GM21360 (cell line): ENCODE results near the gene USP40.
"Not testable (repeated sequence)": the region's sequence is repeated elsewhere in the genome, so short reads cannot be mapped to it uniquely, and the experiment has no call there.

Source experiments
- ATAC-seq: cut with Tn5 transposase; IDR thresholded peaks from one replicate; pipeline ENCODE4 v1.9.1; 2021; ENCODE audit warnings: mild to moderate bottlenecking, moderate library complexity; ENCODE audit not compliant: unreplicated experiment

USP40 gene, protein sequence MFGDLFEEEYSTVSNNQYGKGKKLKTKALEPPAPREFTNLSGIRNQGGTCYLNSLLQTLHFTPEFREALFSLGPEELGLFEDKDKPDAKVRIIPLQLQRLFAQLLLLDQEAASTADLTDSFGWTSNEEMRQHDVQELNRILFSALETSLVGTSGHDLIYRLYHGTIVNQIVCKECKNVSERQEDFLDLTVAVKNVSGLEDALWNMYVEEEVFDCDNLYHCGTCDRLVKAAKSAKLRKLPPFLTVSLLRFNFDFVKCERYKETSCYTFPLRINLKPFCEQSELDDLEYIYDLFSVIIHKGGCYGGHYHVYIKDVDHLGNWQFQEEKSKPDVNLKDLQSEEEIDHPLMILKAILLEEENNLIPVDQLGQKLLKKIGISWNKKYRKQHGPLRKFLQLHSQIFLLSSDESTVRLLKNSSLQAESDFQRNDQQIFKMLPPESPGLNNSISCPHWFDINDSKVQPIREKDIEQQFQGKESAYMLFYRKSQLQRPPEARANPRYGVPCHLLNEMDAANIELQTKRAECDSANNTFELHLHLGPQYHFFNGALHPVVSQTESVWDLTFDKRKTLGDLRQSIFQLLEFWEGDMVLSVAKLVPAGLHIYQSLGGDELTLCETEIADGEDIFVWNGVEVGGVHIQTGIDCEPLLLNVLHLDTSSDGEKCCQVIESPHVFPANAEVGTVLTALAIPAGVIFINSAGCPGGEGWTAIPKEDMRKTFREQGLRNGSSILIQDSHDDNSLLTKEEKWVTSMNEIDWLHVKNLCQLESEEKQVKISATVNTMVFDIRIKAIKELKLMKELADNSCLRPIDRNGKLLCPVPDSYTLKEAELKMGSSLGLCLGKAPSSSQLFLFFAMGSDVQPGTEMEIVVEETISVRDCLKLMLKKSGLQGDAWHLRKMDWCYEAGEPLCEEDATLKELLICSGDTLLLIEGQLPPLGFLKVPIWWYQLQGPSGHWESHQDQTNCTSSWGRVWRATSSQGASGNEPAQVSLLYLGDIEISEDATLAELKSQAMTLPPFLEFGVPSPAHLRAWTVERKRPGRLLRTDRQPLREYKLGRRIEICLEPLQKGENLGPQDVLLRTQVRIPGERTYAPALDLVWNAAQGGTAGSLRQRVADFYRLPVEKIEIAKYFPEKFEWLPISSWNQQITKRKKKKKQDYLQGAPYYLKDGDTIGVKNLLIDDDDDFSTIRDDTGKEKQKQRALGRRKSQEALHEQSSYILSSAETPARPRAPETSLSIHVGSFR

DNA sequence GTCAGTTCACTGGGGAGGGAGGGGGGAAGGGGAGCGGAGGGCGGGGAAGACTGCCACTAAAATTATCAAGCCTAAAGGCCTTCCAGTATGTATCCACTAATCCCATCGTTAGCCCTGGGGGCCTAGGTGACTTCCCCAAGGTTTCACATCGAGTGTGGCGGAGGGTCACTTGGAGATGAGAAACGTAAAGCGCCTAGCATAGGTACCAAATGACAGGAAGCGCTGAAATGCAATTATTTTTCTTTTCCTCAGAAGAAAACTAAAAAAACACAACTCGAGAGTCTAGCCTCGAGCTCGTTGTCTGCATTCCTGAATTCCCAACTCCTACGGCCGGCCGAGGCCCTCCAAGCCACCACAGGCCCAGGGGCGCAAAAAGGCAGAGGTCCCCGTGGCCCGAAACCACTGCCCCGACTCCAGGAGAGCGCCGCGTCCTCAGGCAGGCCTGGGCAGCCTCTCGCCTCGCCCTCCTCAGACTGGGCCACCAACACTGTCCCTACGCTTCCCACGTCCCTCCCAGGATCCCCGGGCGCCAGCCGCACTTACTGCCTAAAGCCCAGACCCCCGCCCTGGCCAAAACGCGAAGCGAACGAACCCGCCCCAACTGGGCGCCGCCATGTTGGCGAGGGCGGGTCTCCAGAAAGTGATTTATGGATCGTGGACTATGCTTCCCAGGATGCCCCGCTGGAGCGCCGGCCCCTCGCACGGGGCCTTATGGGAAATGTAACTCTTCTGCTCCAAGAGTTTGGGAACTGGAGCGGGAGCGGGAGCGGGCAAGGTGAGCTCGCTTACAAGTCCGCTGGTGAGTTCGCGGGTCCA is at the start of gene USP40:
Gene USP40 (minus strand): TSS at position 642 of the 816 bp plus-strand sequence. CDS start 1,228 bp downstream, outside the sequence.
- peak; percentile 82 for ATAC-seq

DNA sequence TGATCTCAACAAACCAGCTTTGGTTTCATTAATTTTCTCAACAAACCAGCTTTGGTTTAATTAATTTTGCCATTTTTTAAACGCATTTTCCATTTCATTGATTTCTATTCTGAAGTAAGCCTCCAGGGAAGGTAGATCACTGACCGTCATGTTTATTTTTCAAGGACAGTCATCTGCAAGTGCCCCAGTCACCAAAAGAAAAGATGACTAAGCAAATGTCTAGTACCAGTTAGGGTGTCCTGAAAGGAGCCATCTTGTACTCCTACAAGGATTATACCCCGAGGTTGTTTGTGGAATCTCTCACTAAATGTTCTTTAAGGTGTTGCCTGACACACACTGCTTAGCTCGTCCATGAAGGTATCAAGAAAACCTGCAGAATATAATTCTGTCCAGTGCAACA is 44.7 kb upstream of the USP40 start:
- no peak for ATAC-seq

DNA sequence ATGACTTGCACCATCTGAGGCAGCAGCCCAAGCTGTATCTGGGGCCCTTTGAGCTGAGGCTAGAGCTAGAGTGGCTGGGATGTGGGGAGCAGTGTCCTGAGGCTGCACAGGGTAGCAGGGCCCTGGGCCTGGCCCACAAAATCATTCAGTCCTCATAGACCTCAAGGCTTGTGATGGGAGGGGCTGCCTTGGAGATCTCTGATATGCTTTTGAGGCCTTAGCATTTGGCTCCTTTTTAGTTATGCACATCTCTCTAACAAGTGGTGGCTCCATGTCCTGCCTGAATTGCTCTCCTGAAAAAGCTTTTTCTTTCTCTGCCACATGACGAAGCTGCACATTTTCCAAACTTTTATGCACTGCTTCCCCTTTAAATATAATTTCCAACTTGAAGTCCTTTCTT is 39.1 kb upstream of the USP40 start:
- ATAC-seq, result no peak

DNA sequence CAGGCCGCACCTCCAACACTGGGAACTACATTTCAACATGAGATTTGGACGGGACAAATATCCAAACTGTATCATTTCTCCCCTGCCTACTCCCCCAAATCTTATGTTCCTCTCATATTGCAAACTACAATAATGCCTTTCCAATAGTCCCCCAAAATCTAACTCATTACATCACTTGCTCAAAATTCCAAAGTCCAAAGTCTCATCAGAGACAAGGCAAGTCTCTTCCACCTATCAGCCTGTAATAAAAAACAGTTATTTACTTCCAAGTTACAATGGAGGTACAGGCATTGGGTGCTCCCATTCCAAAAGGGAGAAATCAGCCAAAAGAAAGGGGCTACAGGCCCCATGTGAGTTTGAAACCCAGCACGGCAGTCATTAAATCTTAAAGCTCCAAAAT is 38.2 kb upstream of the USP40 start:
- ATAC-seq, result no peak

DNA sequence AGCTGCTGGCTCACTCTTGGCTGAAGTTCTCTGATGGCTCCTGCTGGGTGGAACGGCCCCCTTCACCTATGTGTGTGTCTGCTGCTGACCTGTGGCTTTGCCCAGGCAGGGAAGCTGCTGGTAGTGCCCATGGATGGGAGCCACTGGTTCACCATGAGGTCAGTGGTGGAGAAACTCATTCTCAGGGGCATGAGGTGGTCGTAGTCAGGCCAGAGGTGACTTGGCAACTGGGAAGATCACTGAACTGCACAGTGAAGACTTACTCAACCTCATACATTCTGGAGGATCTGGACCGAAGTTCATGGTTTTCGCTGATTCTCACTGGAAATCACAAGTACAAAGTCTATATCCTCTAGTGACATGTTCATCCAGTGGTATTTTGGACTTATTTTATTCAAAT is 36.9 kb upstream of the USP40 start:
- ATAC-seq, result no peak

DNA sequence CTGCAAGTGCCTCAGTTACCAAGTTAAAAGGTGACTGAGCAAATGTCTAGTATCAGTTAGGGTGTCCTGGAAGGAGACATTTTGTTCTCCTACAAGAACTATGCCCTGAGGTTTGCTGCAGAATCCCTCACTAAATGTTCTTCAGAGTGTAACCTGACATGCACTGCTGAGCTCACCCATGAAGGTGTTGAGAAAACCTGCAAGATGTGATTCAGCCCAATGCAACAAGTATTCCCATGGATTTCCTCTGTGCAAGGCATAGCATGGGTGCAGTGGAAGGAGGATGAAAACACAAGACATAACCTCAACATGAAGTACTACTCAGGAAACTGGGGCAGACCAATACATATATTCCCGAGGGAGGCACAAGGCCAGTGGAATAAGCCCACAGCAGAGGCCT is 35.5 kb upstream of the USP40 start:
- no peak for ATAC-seq

DNA sequence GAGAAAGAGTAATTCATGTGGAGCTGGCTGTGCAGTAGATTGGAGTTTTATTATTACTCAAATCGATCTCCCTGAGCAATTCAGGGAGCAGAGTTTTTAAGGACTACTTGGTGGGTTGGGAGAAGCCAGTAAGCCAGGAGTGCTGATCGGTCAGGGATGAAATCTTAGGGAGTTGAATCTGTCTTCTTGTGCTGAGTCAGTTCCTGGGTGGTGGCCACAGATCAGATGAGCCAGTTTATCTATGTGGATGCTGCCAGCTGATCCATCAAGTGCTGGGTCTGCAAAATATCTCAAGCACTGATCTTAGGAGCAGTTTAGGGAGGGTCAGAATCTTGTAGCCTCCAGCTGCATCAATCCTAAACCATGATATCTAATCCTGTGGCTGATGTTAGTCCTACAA is 33.8 kb upstream of the USP40 start:
- no peak for ATAC-seq

DNA sequence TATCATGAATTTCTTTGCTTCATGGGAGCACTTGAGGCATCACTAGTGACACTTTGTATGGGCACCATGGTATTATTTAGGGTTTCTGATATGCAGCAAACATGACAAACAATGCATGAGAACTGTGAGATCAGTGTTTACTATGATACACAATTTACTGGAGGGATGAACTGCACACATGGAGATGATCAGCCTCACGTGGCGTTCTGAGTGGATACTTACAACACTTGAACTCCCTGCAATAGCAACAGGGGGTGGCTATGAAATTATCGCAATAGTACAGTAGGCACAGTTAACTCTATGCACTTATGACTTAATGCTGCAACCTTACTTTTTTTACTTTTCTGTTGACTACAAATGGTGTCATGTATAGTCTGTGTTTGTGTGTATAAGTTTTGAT is 32.4 kb upstream of the USP40 start:
- no peak for ATAC-seq

DNA sequence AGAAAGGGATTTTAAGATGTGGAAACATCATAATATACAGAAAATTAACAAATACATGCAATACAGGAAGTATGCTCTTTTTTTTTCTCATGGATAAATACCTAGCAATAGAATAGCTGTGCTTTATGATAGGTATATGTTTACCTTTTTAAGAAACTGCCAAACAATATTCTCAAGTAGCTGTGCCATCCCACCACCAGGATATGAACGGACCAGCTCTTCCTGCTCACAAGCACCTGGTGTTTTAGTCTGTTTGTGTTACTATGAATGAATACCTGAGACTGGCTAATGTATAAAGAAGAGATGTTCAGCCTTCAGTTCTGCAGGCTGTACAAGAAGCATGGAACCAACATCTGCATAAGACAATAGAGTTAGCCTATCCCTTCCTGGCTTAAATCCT is 30.9 kb upstream of the USP40 start:
- no peak for ATAC-seq

DNA sequence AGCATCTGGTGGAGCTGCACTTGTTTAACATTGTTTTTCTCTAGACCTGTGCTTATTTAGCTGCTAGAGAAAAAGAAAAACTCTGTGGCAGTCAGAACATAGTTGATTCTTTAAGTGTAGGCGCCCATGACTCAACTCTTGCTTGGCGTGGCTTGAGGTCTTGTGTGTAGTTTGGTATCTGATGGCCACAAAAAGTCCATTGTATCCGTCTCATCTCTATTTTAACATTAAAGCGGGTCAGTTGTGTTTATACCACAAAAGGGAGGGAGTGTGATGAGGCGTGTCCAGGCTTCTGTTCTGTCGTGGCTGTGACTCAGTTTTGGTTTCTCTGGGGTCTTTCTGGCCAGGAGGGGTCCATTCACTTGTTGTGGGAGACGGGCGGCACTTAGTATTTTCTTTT is 26.6 kb upstream of the USP40 start:
- no peak for ATAC-seq

DNA sequence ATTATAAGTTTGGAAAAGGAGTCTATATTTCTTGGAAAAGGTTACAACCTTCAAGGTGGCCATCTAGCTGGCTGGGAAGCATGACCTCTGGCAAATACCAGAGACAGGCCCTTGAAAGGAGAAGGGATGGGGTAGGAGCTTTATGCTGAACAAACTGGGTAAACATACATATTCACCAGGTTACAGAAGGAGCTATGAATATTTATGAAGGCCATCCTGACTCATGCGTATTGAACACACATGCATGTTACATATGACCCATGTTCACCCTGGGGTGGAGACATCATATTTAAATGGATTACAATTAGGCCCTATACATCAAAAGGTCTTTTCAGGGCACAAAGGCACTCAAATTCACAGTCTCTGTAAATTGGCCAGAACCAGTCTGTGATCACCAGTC is 26.1 kb upstream of the USP40 start:
- ATAC-seq, result not testable (repeated sequence)

DNA sequence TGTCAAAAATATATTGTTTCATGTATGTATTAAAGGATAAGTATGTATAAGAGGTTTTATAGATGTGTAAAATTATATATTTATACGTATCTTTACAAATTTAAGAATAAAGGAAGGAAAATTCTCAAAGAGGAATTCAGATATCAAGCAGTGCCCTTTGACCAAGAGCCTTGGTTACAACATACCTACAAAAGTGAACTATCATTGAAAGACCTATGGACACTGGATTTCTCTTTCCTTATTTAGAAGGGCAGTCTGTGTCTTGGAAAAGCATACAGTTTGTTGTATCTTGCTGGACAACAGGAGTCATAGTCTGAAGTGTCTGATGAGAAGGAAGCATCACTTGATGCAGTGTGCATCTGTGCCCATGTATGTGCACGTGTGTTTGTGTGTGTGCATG is 21.8 kb upstream of the USP40 start:
- ATAC-seq, result no peak

DNA sequence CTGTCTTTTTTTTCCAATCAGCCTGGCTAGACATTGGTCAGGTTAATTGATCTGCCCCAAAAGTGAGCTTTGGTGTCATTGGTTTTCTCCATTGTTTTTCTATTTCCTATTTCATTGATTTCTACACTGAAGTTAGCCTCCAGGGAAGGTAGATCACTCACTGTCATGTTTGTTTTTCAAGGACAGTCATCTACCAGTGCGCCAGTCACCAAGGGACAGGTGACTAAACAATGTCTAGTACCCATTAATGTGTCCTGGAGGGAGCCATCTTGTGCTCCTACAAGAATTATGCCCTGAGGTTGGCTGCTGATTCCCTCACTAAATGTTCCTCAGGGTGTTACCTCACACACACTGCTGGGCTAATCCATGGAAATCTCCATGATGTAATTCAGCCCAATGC is 17.6 kb upstream of the USP40 start:
- no peak for ATAC-seq

DNA sequence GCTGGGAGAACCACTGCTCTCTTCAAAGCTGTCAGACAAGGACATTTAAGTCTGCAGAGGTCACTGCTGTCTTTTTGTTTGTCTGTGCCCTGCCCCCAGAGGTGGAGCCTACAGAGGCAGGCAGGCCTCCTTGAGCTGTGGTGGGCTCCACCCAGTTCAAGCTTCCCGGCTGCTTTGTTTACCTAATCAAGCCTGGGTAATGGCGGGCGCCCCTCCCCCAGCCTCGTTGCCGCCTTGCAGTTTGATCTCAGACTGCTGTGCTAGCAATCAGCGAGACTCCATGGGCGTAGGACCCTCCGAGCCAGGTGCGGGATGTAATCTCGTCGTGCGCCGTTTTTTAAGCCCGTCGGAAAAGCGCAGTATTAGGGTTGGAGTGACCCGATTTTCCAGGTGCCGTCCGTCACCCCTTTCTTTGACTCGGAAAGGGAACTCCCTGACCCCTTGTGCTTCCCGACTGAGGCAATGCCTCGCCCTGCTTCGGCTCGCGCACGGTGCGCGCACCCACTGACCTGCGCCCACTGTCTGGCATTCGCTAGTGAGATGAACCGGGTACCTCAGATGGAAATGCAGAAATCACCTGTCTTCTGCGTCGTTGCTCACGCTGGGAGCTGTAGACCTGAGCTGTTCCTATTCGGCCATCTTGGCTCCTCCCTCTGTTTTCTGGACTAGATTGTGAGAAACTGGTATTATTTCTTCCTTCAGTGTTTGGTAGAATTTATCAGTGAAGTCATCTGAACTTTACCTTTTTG is 16.8 kb upstream of the USP40 start:
- ATAC-seq, result not testable (repeated sequence)

DNA sequence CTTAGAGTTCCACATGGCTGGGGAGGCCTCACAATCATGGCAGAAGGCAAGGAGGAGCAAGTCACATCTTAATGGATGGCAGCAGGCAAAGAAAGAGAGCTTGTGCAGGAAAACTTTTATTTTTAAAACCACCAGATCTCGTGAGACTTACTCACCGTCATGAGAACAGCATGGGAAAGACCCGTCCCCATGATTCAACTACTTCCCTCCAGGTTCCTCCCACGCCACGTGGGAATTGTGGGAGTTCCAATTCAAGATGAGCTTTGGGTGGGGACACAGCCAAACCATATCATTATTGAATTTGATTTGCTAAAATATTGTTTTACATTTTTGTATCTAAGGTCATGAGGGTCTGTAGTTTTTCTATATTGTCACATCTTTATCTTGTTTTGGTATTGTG is 10.8 kb upstream of the USP40 start:
- not testable (repeated sequence) for ATAC-seq

DNA sequence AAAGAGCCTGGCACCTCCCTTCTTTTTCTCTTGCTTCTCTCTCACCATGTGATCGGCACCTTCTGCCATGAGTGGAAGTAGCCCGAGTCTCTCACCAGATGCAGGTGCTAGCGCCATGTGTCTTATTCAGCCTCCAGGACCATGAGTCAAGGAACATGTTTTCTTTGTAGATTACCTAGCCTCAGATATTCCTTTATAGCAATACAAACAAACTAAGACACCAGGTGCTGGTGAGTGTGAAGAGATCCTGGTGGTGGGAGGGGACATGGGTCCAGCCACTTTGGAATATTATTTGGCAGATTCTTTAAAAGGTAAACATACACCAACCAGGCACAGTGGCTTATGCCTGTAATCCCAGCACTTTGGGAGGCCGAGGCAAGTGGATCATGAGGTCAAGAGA is 5.9 kb upstream of the USP40 start:
- no peak for ATAC-seq

DNA sequence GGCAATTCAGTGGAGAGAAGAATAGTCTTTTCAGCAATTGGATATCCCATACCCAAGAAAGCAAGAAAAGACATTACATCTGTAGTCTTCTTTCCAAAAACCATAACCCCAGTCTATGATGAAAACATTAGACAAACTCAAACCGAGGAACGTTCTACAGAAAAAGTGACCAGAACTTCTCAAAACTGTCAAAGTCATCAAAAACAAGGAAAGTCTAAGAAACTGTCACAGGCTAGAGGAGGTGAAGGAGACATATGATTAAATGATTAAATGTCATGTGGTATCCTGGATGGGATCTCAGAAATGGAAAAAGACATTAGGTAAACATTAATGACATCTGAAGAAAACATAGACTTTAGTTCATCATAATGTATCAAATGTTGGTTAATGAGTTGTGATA is 4.9 kb upstream of the USP40 start:
- no peak for ATAC-seq

DNA sequence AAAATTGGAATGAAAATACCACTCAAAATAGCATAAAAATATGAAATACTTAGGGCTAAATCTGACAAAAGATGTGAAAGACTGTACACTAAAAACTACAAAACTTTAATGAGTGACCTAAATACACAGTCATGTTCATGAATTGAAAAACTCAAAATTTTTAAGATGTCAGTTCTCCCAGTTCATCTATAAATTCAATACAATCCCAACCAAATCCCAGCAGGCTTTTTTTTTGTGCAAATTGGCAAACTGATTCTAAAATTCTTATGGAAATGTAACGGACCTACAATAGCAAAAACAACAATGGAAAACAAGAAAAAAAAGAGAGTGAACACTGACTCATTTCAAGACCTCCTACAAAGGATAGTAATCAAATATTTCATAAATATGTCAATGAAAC is 4.4 kb upstream of the USP40 start:
- ATAC-seq, result no peak

DNA sequence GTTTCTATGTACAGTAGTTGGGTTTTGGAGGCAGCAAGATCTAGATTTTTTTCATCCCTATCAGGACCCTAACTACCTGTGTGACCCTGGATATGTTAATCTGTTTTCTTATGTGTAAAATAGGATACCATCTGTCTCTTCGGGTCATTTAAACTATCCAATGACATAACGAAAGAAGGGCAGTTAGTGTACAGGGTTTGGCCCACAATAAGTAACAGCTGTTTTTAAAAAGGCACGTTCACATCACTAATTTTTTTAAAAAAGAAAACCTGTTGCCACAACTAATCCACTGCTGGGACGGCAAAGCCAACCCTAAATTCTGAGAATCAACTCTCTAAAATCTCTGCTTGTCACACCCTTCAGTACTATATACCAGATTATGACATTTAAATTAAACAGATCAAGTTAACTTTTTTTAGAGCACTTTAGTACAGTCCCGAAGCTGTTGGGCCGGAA is 869 bp downstream of the USP40 start:
- no peak for ATAC-seq
